ENCODE data around the gene ENOX1. TPM values are rescaled to one million over a fixed set of nuclear protein-coding genes. Genes with fewer than 3 reads are reported as not detected.

Gene ENOX1
- total RNA-seq, 1 donor from 2014 or later = 3.0 TPM

GRCh38 chr13:43232144-43232872 lies 554.5 kb downstream of the ENOX1 start:
- TF ChIP-seq CTCF (IDR thresholded peaks at IDR 0.05; ENCODE audit: unreplicated experiment) = no peak
- no peaks in the 10 kb centered on the region for H3K9me3 Mint-ChIP-seq
- no peak for DNase-seq (ENCODE audit: low spot score in 2 of 2, unreplicated experiment in 2 of 2)
- H3K4me1 Mint-ChIP-seq = peaks cover 7% of the 10 kb centered on the region
- H3K36me3 Mint-ChIP-seq = no peaks in the 10 kb centered on the region
- no peak overlapping the region for H3K4me3 Mint-ChIP-seq
- no peaks in the 10 kb centered on the region for H3K27me3 Mint-ChIP-seq (ENCODE audit: low read depth)
- H3K27ac Mint-ChIP-seq = no peak overlapping the region

- Mint-ChIP-seq H3K27me3 (ENCODE audit: low read depth) (peaks cover 3% of the 10 kb centered on the region), H3K9me3 (no peaks in the 10 kb centered on the region), H3K36me3 (no peaks in the 10 kb centered on the region)
Measured at GRCh38 chr13:43230989-43231388, 555.8 kb downstream of the ENOX1 start.

GRCh38 chr13:43229506-43229905 lies 557.3 kb downstream of the ENOX1 start:
- no peak overlapping the region for H3K27ac Mint-ChIP-seq
- H3K36me3 Mint-ChIP-seq = no peaks in the 10 kb centered on the region
- DNase-seq (ENCODE audit: low spot score in 2 of 2, unreplicated experiment in 2 of 2) = no peak
- H3K4me1 Mint-ChIP-seq = peaks cover 7% of the 10 kb centered on the region
- TF ChIP-seq CTCF (IDR thresholded peaks at IDR 0.05; ENCODE audit: unreplicated experiment) = no peak
- peaks cover 3% of the 10 kb centered on the region for H3K27me3 Mint-ChIP-seq (ENCODE audit: low read depth)
- H3K4me3 Mint-ChIP-seq = no peak overlapping the region
- no peaks in the 10 kb centered on the region for H3K9me3 Mint-ChIP-seq

More at GRCh38 chr13:43230989-43231388, 555.8 kb downstream of the ENOX1 start:
- no peak overlapping the region for H3K27ac Mint-ChIP-seq
- peaks cover 7% of the 10 kb centered on the region for H3K4me1 Mint-ChIP-seq
- H3K4me3 Mint-ChIP-seq = no peak overlapping the region
- no peak for DNase-seq (ENCODE audit: low spot score in 2 of 2, unreplicated experiment in 2 of 2)
- no peak for TF ChIP-seq CTCF (IDR thresholded peaks at IDR 0.05; ENCODE audit: unreplicated experiment)

GRCh38 chr13:43227721-43228120 lies 559.1 kb downstream of the ENOX1 start:
- Mint-ChIP-seq H3K36me3 (no peaks in the 10 kb centered on the region), H3K4me1 (peaks cover 18% of the 10 kb centered on the region), H3K4me3 (no peak overlapping the region), H3K27ac (no peak overlapping the region), H3K9me3 (no peaks in the 10 kb centered on the region), H3K27me3 (ENCODE audit: low read depth) (peaks cover 3% of the 10 kb centered on the region)
- DNase-seq (ENCODE audit: low spot score in 2 of 2, unreplicated experiment in 2 of 2) = no peak
- no peak for TF ChIP-seq CTCF (IDR thresholded peaks at IDR 0.05; ENCODE audit: unreplicated experiment)

- H3K9me3 Mint-ChIP-seq = no peaks in the 10 kb centered on the region
Measured at GRCh38 chr13:43223216-43223615, 563.6 kb downstream of the ENOX1 start.

More at GRCh38 chr13:43223216-43223615, 563.6 kb downstream of the ENOX1 start:
- peaks cover 3% of the 10 kb centered on the region for H3K27me3 Mint-ChIP-seq (ENCODE audit: low read depth)
- peaks cover 27% of the 10 kb centered on the region for H3K4me1 Mint-ChIP-seq
- no peak overlapping the region for H3K27ac Mint-ChIP-seq
- H3K36me3 Mint-ChIP-seq = no peaks in the 10 kb centered on the region
- TF ChIP-seq CTCF (IDR thresholded peaks at IDR 0.05; ENCODE audit: unreplicated experiment) = no peak
- H3K4me3 Mint-ChIP-seq = no peak overlapping the region
- DNase-seq (ENCODE audit: low spot score in 2 of 2, unreplicated experiment in 2 of 2) = no peak

Data from mesothelial cell of epicardium (in vitro differentiated cells).